Stimulated activated effector memory CD8-positive, alpha-beta T cell treated with anti-CD3 and anti-CD28 coated beads, Interleukin-12 subunit alpha, Interleukin-12 subunit beta, amount 100 ng/mL, for 72 hours (primary cell): ENCODE results near the gene POLR3E.

Source experiments
- ATAC-seq: fragments of 150-1000 bp; cut with Tn5 transposase; 2 replicates; pipeline ENCODE4 v1.10.0; 2021
- DNase-seq, 2 donors: peaks; one replicate each; pipeline ENCODE4 v3.0.0; 2021 to 2022; ENCODE audit warnings: low spot score in 2 of 2
- H3K27ac Mint-ChIP-seq: one replicate; pipeline ENCODE4 v1.8.0; 2022; ENCODE audit warnings: mild to moderate bottlenecking, mixed read lengths
- H3K36me3 Mint-ChIP-seq: one replicate; pipeline ENCODE4 v1.8.0; 2022; ENCODE audit warnings: mild to moderate bottlenecking, mixed read lengths
- H3K4me1 Mint-ChIP-seq: one replicate; pipeline ENCODE4 v1.8.0; 2022; ENCODE audit warnings: mixed read lengths
- H3K4me3 Mint-ChIP-seq: one replicate; pipeline ENCODE4 v1.8.0; 2022; ENCODE audit warnings: mild to moderate bottlenecking, mixed read lengths
- H3K9me3 Mint-ChIP-seq: one replicate; pipeline ENCODE4 v1.8.0; 2022; ENCODE audit warnings: mixed read lengths

The POLR3E gene

DNA sequence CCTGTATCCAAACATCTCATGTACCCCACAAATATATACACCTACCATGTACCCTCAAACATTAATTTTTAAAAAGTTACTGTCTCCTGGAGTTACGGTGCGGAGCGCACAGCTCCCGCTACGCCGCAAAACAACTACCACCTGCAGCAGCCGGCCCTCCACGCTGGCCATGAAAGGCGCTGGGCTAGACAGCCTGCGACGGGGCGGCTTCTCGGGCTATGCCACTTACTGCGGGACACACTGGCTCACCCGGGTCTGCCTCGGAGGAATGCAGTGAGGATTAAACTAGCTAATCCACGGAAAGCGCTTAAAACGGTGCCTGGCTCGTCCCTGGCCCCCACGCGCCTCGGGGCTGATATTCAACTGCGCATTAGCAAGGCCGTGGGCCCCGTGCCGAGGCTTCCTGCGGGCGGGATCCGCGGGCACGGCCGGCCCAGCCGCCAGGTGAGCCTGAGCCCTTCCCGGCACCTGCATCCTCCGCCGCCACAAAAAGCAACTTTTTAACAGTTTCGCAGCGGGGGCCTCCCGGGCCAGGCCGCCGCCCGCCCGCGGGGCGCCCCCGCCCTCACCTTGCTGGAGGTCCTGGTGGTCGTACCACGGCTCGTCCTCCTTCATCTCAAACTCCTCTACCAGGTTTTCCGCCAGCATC lies 76.6 kb downstream of the POLR3E start:
- peak overlapping the region; percentile 95 for H3K27ac Mint-ChIP-seq
- H3K9me3 Mint-ChIP-seq = no peaks in the 10 kb centered on the region
- peak in 1 of 2 donors; percentile 71 for DNase-seq
- peak overlapping the region; percentile 98 for H3K4me3 Mint-ChIP-seq
- peaks cover 31% of the 10 kb centered on the region for H3K36me3 Mint-ChIP-seq
- peaks cover 49% of the 10 kb centered on the region for H3K4me1 Mint-ChIP-seq
- peak; percentile 24 for ATAC-seq

- H3K4me1 Mint-ChIP-seq = peaks cover 42% of the 10 kb centered on the region
- H3K27ac Mint-ChIP-seq = peak within 1 kb of the TSS; percentile 95
- ATAC-seq = peak; percentile 95
- H3K36me3 Mint-ChIP-seq = peaks cover 31% of the 10 kb centered on the region
- no peaks in the 10 kb centered on the region for H3K9me3 Mint-ChIP-seq
- DNase-seq = peak; percentile 93 to 98
- peak within 1 kb of the TSS; percentile 98 for H3K4me3 Mint-ChIP-seq
Observed at GRCh38 chr16:22374311-22375116, 77.3 kb downstream of the POLR3E start, which contains the start of gene CDR2. CDR2 (minus strand) TSS chr16:22374619; CDS start chr16:22374309, 310 bp downstream.

DNA sequence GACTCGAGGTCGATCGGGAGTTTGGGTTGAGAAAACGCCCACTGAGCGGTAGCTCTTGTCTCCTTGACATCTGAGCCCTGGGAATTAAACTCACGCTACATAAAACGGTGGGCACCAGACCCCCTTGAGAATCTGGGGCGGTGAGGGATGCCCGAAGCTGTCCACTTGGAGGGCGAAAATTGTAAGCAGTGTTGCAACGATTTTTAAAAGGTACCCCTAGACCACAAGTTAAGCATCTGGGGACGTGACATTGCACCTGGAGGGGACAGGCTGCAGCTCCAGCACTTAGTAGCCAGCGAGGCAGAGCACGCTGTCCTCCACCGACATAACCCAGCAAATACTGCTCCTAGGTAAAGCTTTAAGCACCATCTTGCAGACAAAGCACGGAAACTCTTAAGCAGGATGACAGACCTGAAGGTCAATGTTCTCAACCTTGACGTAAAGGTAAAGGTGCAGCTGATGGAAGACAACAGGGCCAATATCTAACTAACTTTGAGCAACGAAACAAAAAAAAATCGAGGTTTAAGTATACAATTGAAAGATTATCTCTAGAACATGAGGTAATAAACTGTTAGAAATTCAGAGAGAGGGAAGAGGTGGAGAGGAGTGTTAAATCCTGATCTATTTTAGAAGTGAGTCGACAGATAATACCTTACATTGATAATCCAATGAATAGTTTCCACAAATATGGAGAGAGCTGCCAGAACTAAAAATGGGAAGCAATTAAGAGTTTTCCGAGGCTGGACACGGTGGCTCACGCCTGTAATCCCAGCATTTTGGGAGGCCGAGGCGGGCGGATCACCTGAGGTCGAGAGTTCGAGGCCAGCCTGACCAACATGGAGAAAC lies 78.1 kb downstream of the POLR3E start:
- ATAC-seq (no peak), DNase-seq (no peak)
- peaks cover 31% of the 10 kb centered on the region for H3K36me3 Mint-ChIP-seq
- H3K4me1 Mint-ChIP-seq = peaks cover 39% of the 10 kb centered on the region
- peak overlapping the region; percentile 98 for H3K4me3 Mint-ChIP-seq
- H3K9me3 Mint-ChIP-seq = no peaks in the 10 kb centered on the region
- peak overlapping the region; percentile 55 for H3K27ac Mint-ChIP-seq

- Mint-ChIP-seq H3K4me3 (no peak overlapping the region), H3K9me3 (no peaks in the 10 kb centered on the region), H3K4me1 (peaks cover 32% of the 10 kb centered on the region), H3K27ac (no peak overlapping the region), H3K36me3 (peaks cover 31% of the 10 kb centered on the region)
- DNase-seq (no peak), ATAC-seq (no peak)
Observed at GRCh38 chr16:22375963-22376640, 78.9 kb downstream of the POLR3E start.

DNA sequence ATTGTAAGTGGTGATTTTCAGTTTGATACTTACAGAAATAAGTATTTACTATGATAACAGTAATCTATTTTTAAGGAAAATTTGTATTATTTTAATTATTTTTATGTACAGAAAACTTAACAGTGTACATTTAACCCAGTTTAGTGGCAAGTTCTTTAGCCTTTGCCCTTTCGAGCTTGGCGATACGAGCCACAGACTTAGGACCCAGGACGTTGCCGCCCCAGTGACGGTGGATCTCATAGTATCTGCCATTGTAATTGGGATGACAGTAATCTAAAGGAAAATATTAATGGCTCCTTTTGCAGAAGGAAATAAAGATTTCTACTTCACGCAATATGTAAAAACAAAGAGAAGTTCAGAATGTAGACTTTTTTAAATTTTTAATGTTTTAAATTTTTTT lies 82.4 kb downstream of the POLR3E start:
- Mint-ChIP-seq H3K36me3 (peaks cover 3% of the 10 kb centered on the region), H3K9me3 (no peaks in the 10 kb centered on the region), H3K4me3 (no peak overlapping the region), H3K4me1 (peaks cover 6% of the 10 kb centered on the region), H3K27ac (no peak overlapping the region)
- ATAC-seq = no peak
- DNase-seq = no peak

DNA sequence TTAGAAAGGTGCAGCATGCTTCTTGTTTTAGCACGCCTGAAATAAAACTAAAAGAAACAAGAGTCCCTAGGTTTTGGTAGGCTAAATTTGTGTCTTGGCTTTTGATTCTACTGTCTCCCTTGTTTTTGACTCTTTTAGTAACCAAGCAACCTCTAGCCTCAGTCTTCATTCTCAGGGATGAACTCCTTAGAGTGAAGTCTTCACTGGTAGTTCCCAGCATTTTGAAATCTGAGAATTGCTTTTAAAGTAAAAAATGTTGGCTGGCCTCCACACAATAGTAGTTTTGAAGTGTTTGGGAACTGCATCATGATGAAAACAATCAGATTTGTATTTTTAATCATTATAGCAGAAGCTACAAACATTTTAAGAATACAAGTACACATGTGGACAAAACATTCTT lies 83.3 kb downstream of the POLR3E start:
- ATAC-seq = no peak
- Mint-ChIP-seq H3K9me3 (no peaks in the 10 kb centered on the region), H3K4me1 (peaks cover 2% of the 10 kb centered on the region), H3K4me3 (no peak overlapping the region), H3K36me3 (no peaks in the 10 kb centered on the region), H3K27ac (no peak overlapping the region)
- no peak for DNase-seq

GRCh38 chr16:22381392-22381791 lies 84.2 kb downstream of the POLR3E start:
- no peaks in the 10 kb centered on the region for H3K4me1 Mint-ChIP-seq
- DNase-seq = no peak
- no peak overlapping the region for H3K4me3 Mint-ChIP-seq
- ATAC-seq = no peak
- H3K9me3 Mint-ChIP-seq = no peaks in the 10 kb centered on the region
- H3K27ac Mint-ChIP-seq = no peak overlapping the region
- no peaks in the 10 kb centered on the region for H3K36me3 Mint-ChIP-seq

DNA sequence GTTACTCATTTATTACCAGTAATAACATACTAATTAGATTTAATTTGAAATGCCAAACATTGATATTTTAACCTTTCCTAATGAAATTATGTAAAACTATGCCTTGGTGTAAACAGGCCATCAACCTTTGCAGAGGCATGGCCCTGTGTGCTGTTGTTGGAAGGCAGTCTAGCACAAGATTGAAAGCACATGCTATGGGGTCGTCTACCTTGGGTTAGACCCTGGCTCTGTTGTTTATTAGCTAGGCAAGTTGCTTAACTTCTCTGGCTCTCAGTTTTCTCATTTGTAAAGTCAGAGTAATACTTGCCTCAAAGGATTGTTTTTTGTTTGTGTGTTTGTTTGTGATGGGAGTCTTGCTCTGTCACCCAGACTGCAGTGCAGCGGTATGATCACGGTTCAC lies 86.6 kb downstream of the POLR3E start:
- Mint-ChIP-seq H3K36me3 (no peaks in the 10 kb centered on the region), H3K9me3 (no peaks in the 10 kb centered on the region), H3K4me1 (no peaks in the 10 kb centered on the region), H3K4me3 (no peak overlapping the region), H3K27ac (no peak overlapping the region)
- DNase-seq = no peak
- ATAC-seq = no peak
